AG04449 (cell line): ENCODE data around the gene RASSF10.

Experiments
- CTCF ChIA-PET: fragments of 350-600 bp; formaldehyde crosslinking; extraction: SDS; loops from one replicate; lab custom pipeline; 2021; ENCODE audit warnings: antibody characterized with exemption; lab: Yijun Ruan, JAX
- POLR2A ChIA-PET: fragments of 400-600, 350-600 bp; formaldehyde crosslinking; extraction: SDS; loops from one replicate; lab custom pipeline; 2020; ENCODE audit warnings: antibody characterized with exemption, inconsistent platforms; lab: Yijun Ruan, JAX
- DNase-seq: peaks from one replicate; pipeline ENCODE4 v3.0.0-alpha.2; 2010; ENCODE audit warnings: low read depth, low spot score
- H3K4me3 ChIP-seq: 2 replicates; pipeline ENCODE4 v1.5.1; 2011; ENCODE audit warnings: low read depth, mild to moderate bottlenecking, control low read depth, low read length
- TF ChIP-seq, protein P1 (sequence below): IDR thresholded peaks from one replicate; pipeline ENCODE4 v1.5.1; 2011; ENCODE audit warnings: mild to moderate bottlenecking, moderate library complexity, low read length, control low read depth, inconsistent platforms; ENCODE audit not compliant: insufficient read depth; ENCODE audit errors: missing control alignments

RASSF10 gene

DNA sequence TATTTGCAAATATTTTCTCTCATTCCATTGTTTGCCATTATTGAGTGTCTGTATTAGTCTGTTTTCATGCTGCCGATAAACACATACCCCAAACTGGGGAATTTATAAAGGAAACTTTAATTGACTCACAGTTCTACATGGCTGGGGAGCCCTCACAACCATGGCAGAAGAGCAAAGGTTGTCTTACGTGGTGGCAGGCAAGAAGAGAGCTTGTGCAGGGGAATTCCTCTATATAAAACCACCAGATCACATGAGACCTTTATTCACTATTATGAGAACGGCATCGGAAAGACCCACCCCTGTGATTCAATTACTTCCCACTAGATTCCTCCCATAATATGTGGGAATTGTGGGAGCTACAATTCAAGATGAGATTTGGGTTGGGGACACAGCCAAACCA lies 10.2 kb downstream of the RASSF10 start:
- no peak overlapping the region for H3K4me3 ChIP-seq
- ChIA-PET POLR2A (no interaction called here), CTCF (no interaction called here)
- TF ChIP-seq, protein P1, sequence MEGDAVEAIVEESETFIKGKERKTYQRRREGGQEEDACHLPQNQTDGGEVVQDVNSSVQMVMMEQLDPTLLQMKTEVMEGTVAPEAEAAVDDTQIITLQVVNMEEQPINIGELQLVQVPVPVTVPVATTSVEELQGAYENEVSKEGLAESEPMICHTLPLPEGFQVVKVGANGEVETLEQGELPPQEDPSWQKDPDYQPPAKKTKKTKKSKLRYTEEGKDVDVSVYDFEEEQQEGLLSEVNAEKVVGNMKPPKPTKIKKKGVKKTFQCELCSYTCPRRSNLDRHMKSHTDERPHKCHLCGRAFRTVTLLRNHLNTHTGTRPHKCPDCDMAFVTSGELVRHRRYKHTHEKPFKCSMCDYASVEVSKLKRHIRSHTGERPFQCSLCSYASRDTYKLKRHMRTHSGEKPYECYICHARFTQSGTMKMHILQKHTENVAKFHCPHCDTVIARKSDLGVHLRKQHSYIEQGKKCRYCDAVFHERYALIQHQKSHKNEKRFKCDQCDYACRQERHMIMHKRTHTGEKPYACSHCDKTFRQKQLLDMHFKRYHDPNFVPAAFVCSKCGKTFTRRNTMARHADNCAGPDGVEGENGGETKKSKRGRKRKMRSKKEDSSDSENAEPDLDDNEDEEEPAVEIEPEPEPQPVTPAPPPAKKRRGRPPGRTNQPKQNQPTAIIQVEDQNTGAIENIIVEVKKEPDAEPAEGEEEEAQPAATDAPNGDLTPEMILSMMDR = no peak
- DNase-seq = no peak

DNA sequence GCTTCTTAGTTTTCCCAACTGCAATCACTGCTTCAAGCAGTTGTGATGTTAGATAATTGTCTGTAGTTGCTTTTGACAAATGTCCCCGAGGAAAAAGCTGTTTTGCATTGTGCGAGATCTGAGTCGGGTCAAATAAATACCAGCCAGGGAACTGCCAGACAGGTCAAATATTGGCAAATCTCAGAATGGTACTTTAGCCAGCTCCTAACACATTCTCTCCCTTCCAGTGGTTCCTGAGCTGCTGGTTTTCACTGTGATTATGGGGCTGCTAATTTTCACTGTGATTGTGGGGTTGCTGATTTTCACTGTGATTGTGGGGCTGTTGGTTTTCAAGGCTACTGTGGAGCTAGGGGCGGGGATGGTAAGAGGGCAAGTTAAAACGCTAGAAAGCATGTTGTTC lies 14.3 kb downstream of the RASSF10 start:
- no peak for DNase-seq
- ChIA-PET CTCF (interaction anchor here (0.7 to 1.3 kb wide), 3 partner anchors 8 to 148 kb away, joined by 3 to 4 read pairs (median 3); no protein-coding TSS in a partner anchor), POLR2A (no interaction called here)
- TF ChIP-seq, protein P1 = no peak
- no peak overlapping the region for H3K4me3 ChIP-seq

DNA sequence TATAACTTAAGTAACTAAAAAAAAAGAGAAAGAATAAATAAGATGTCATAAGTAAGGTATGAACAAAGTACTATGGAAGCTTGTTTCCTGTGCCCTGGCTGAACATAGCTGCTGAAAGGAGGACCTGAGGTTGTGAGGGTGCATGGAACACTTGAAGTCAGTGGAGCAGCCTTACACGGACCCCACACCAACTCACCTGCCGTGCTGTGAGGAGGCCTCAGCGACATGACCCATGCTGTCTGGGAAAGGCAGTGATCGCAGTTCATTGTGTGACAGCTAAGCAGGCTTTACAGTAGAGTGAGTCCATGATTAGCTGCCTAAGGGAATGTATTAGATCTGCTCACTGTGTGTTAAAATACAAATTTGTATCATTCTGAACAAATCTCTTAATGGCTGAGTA lies 17.6 kb downstream of the RASSF10 start:
- CTCF ChIA-PET = interaction anchor here (0.7 kb wide), 1 partner anchor 112 kb away, joined by 3 read pairs; no protein-coding TSS in a partner anchor
- no peak for DNase-seq

DNA sequence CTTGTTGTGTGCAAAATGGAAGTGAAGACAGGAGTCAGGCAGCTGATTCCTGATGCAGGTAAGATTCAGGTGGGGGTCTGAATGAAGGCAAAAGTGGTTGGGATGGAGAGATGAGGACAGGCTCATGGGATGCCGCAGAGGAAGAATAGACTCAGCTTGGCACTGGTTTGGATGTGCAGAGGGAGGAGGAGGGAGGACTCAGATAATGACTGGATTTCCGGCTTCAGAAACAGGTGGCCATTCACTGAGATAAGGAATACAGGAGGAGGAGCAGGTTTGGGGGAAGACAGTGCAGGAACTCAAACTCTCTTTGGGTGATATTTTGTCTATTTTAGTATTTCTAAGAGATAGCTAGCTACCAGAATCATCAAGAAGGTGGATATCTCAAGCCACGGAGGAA lies 19.2 kb downstream of the RASSF10 start:
- no peak for DNase-seq
- ChIA-PET POLR2A (no interaction called here), CTCF (no interaction called here)
- TF ChIP-seq, protein P1 = no peak
- no peak overlapping the region for H3K4me3 ChIP-seq

More for the DNA sequence above, 17.6 kb downstream of the RASSF10 start:
- POLR2A ChIA-PET = no interaction called here
- no peak overlapping the region for H3K4me3 ChIP-seq
- TF ChIP-seq, protein P1 = no peak

DNA sequence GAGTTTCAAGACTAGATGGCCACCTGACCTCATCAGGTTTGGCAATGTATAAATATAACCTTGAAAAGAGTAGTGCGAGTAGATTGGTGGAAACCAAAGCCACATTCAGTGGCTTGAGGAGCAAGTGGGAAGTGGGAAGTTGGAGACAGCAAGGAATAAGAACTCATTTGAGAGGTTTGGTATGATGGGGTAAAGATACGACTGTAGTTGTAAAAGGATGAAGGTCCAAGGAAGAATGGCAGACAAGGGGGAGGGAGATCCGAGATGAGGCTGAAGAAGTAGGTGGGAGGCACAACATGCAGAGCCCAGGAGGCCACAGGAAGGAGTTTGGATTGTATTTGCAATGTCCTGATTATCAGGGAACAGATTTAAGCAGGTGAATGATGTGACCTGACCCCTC lies 20.8 kb downstream of the RASSF10 start:
- POLR2A ChIA-PET = no interaction called here
- TF ChIP-seq, protein P1 = no peak
- DNase-seq = no peak
- H3K4me3 ChIP-seq = no peak overlapping the region
- CTCF ChIA-PET = no interaction called here

DNA sequence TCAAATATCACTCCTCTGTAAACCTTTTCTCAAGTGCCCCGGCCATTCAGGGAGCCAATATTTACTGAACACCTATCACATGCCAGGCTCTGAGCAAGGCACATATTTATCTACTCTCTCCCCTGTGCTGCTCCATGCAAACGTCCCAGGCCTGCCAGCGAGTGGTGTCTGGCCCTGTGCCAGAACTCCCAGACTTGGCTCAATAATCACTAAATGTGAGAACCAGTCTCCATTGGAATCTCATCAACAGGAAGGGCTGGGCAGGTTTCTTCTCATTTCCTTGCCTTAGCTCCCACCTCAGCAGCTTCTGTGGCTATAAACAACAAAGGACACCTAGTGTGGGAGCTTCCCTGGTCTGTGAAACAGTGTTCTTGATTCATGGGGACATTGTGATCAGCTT lies 21.7 kb downstream of the RASSF10 start:
- DNase-seq = no peak
- TF ChIP-seq, protein P1 = no peak
- ChIA-PET POLR2A (no interaction called here), CTCF (no interaction called here)
- H3K4me3 ChIP-seq = no peak overlapping the region
